Smooth muscle cell (in vitro differentiated cells): ENCODE data around the gene GPN1. TPM values are rescaled to one million over a fixed set of nuclear protein-coding genes. Genes with fewer than 3 reads are reported as not detected.
"Not testable (repeated sequence)": the region's sequence is repeated elsewhere in the genome, so short reads cannot be mapped to it uniquely, and the experiment has no call there.

Source experiments
- DNase-seq: peaks from one replicate; lab custom pipeline; 2025; ENCODE audit not compliant: unreplicated experiment; lab: John Stamatoyannopoulos, UW
- H2AFZ ChIP-seq: fragments of 200-600 bp; sonication (generic); 2 replicates; pipeline ENCODE4 v1.6.0; 2016; ENCODE audit warnings: antibody characterized with exemption, low read depth, mild to moderate bottlenecking
- H3F3A ChIP-seq: fragments of 200-600 bp; sonication (generic); 2 replicates; pipeline ENCODE4 v1.6.0; 2017; ENCODE audit warnings: antibody characterized with exemption, low read depth
- H3K27ac ChIP-seq: fragments of 200-600 bp; sonication (generic); 2 replicates; pipeline ENCODE4 v1.5.1; 2016; ENCODE audit warnings: low read depth, mild to moderate bottlenecking
- H3K27me3 ChIP-seq: fragments of 200-600 bp; sonication (generic); 2 replicates; pipeline ENCODE4 v1.6.1; 2016; ENCODE audit warnings: low read depth, mild to moderate bottlenecking
- H3K36me3 ChIP-seq: fragments of 200-600 bp; sonication (generic); 2 replicates; pipeline ENCODE4 v1.5.1; 2016; ENCODE audit warnings: low read depth
- H3K4me1 ChIP-seq: fragments of 200-600 bp; sonication (generic); 2 replicates; pipeline ENCODE4 v1.5.1; 2016; ENCODE audit warnings: low read depth
- H3K4me2 ChIP-seq: fragments of 200-600 bp; sonication (generic); 2 replicates; pipeline ENCODE4 v1.6.0; 2016; ENCODE audit warnings: mild to moderate bottlenecking
- H3K4me3 ChIP-seq: fragments of 200-600 bp; sonication (generic); 2 replicates; pipeline ENCODE4 v1.5.1; 2016; ENCODE audit warnings: mild to moderate bottlenecking
- H3K79me2 ChIP-seq: fragments of 200-600 bp; sonication (generic); 2 replicates; pipeline ENCODE4 v1.6.0; 2016; ENCODE audit warnings: low read depth, mild to moderate bottlenecking
- H3K9ac ChIP-seq: fragments of 200-600 bp; sonication (generic); 2 replicates; pipeline ENCODE4 v1.6.0; 2016; ENCODE audit warnings: low read depth
- H3K9me3 ChIP-seq: fragments of 200-600 bp; sonication (generic); replicated peaks from 2 replicates; pipeline ENCODE4 v1.5.1; 2016; ENCODE audit warnings: low read depth
- H4K20me1 ChIP-seq: fragments of 200-600 bp; sonication (generic); 2 replicates; pipeline ENCODE4 v1.6.0; 2016; ENCODE audit warnings: low read depth
- CTCF ChIP-seq: fragments of 200-600 bp; sonication (generic); IDR thresholded peaks from 2 replicates; pipeline ENCODE4 v1.5.1; 2017; ENCODE audit warnings: borderline replicate concordance, mild to moderate bottlenecking, antibody characterized with exemption; ENCODE audit not compliant: insufficient read depth, poor library complexity, severe bottlenecking
- WGBS: methylation state at CpG from one replicate; pipeline ENCODE4 v1.1.7; 2016; ENCODE audit warnings: low lambda C conversion rate; 5-methylcytosine and 5-hydroxymethylcytosine counted together
- polyA plus RNA-seq: library from polyadenylated mRNA; unstranded; fragments of >200 nt; fragmentation: Nextera tagmentation; extraction: Ambion mirVana; gene quantifications from 2 replicates; pipeline ENCODE4 v1.2.1, GENCODE V29; 2016
- total RNA-seq: library from RNA; depleted of rRNA; stranded (reverse); fragments of >200 nt; gene quantifications from 2 replicates; pipeline ENCODE4 v1.2.3, GENCODE V29; 2014

The GPN1 gene
- total and polyA plus RNA-seq, 2 experiments from 2014 or later, result 39.0 to 54.0 TPM

- H3K79me2 ChIP-seq, result peaks cover 100% of the 10 kb centered on the region
- peaks cover 9% of the 10 kb centered on the region for H3K4me1 ChIP-seq
- H3F3A ChIP-seq, result no peaks in the 10 kb centered on the region
- no peaks in the 10 kb centered on the region for H3K36me3 ChIP-seq
- no peaks in the 10 kb centered on the region for H3K27me3 ChIP-seq
- H3K4me2 ChIP-seq, result no peak overlapping the region
- no peak overlapping the region for H3K9ac ChIP-seq
- no peak overlapping the region for H3K4me3 ChIP-seq
- no peak overlapping the region for H2AFZ ChIP-seq
- 98% methylated on average over 2 of the region's 2 CpGs for WGBS
- no peak for DNase-seq
- TF ChIP-seq CTCF, result no peak
- no peak overlapping the region for H3K27ac ChIP-seq
- H3K9me3 ChIP-seq, result peaks cover 14% of the 10 kb centered on the region
- H4K20me1 ChIP-seq, result peaks cover 35% of the 10 kb centered on the region
Observed at GRCh38 chr2:27588308-27588707, 40.5 kb upstream of the GPN1 start.

GRCh38 chr2:27591745-27592144 lies 37.1 kb upstream of the GPN1 start:
- WGBS, result 92% methylated on average over 3 of the region's 3 CpGs
- no peak overlapping the region for H3K4me2 ChIP-seq
- DNase-seq, result no peak

GRCh38 chr2:27593240-27593639 lies 35.6 kb upstream of the GPN1 start:
- no peak for TF ChIP-seq CTCF
- Histone ChIP-seq H4K20me1 (peaks cover 38% of the 10 kb centered on the region), H2AFZ (no peak overlapping the region), H3K9me3 (peaks cover 14% of the 10 kb centered on the region), H3K4me3 (no peak overlapping the region), H3K4me1 (no peaks in the 10 kb centered on the region), H3K27me3 (no peaks in the 10 kb centered on the region), H3K9ac (no peak overlapping the region), H3K36me3 (no peaks in the 10 kb centered on the region), H3K4me2 (no peak overlapping the region), H3F3A (no peaks in the 10 kb centered on the region), H3K27ac (no peak overlapping the region), H3K79me2 (peaks cover 95% of the 10 kb centered on the region)
- 95% methylated on average over 2 of the region's 2 CpGs for WGBS
- DNase-seq, result no peak

More at GRCh38 chr2:27591745-27592144, 37.1 kb upstream of the GPN1 start:
- no peaks in the 10 kb centered on the region for H3K36me3 ChIP-seq
- peaks cover 95% of the 10 kb centered on the region for H3K79me2 ChIP-seq
- peaks cover 37% of the 10 kb centered on the region for H4K20me1 ChIP-seq
- no peaks in the 10 kb centered on the region for H3F3A ChIP-seq
- H3K9ac ChIP-seq, result no peak overlapping the region
- no peak overlapping the region for H3K27ac ChIP-seq
- TF ChIP-seq CTCF, result no peak
- H3K4me1 ChIP-seq, result no peaks in the 10 kb centered on the region
- no peaks in the 10 kb centered on the region for H3K27me3 ChIP-seq
- H3K9me3 ChIP-seq, result peaks cover 14% of the 10 kb centered on the region
- no peak overlapping the region for H3K4me3 ChIP-seq
- H2AFZ ChIP-seq, result no peak overlapping the region

GRCh38 chr2:27594020-27594703 lies 34.7 kb upstream of the GPN1 start:
- 98% methylated on average over 45 of the region's 45 CpGs for WGBS
- peaks cover 45% of the 10 kb centered on the region for H4K20me1 ChIP-seq
- H3K4me2 ChIP-seq, result not testable (repeated sequence)

GRCh38 chr2:27595412-27595811 lies 33.4 kb upstream of the GPN1 start:
- H3K27ac ChIP-seq, H3K9me3 ChIP-seq, H3K9ac ChIP-seq, DNase-seq, H3K36me3 ChIP-seq, H3K4me3 ChIP-seq, H3K4me1 ChIP-seq, H3K4me2 ChIP-seq, H3K27me3 ChIP-seq, H2AFZ ChIP-seq, H3F3A ChIP-seq: not testable (repeated sequence)
- H4K20me1 ChIP-seq, result peaks cover 57% of the 10 kb centered on the region
- over 99% methylated on average over 9 of the region's 9 CpGs for WGBS
- peaks cover 86% of the 10 kb centered on the region for H3K79me2 ChIP-seq

More at GRCh38 chr2:27594020-27594703, 34.7 kb upstream of the GPN1 start:
- not testable (repeated sequence) for H3K4me1 ChIP-seq, H3F3A ChIP-seq, DNase-seq, H3K36me3 ChIP-seq, H3K27me3 ChIP-seq, H3K4me3 ChIP-seq, H2AFZ ChIP-seq, H3K9ac ChIP-seq, H3K27ac ChIP-seq, H3K9me3 ChIP-seq
- peaks cover 93% of the 10 kb centered on the region for H3K79me2 ChIP-seq
